GM19035 (cell line): Measurements from ENCODE around the gene PDE4B.

Source experiments
- ATAC-seq: cut with Tn5 transposase; IDR thresholded peaks from one replicate; pipeline ENCODE4 v1.9.1; 2021; ENCODE audit not compliant: unreplicated experiment

PDE4B gene

DNA sequence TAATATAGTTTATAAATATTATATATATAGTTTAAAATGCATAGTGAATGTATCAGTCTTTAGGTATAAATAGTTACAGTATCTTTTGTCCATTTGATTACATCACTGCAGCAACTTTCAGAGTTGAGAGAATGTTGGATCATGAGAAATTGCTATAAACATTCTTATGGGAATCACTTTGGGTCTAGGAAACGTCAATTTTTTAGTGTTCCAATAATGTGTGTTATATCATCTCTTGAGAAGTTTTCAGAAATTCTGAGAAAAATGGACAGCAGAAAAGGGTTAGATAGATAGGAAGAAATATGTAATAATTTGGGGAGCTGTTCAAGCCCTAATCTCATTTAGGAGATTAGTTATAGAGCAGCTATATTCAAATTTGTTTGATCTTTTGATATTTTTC lies 556.1 kb downstream of the PDE4B start:
- no peak for ATAC-seq

DNA sequence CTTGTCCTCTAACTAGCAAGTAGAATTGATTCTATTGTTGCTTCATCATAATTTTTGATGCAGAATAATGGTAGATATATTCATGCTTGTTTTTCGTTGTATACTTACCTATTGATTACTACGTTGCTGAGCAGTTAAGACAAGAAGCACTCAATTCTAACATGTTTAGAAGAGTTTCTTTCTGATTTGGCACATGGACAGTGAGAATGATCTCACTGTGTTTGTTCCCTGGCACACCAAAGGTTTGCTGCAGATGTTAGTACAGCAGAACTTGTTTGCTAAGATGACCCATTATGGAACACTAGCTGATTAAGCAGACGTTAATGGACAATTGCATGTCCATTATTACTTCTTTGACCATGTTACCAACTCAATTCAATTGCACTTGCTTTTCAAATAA lies 556.5 kb downstream of the PDE4B start:
- no peak for ATAC-seq

DNA sequence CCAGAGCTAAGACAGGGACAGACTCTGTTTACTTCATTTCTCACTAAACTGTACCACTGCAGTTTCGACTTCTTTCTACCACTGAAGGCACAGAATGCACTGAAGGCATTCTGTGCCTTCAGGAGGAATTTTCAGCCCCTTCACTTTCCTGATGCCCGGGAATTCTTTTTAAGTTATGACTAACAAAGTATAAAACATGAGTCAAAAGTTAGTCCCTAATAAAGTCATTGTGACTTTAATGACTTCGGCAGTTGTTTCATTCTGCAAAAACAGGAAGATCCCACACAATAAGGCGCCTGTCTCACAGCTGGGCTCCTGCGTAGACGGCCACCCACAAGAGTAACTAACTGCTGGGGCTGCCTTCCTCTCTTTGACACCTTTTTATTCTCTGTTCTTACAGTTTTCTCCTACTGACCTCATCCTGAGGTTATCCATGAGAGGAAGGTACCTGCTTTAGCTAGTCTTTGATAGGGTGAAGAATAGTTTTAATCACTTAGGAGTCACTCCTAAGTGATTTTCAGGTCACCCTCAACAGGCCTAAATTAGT lies 557.4 kb downstream of the PDE4B start:
- ATAC-seq = peak; percentile 62

DNA sequence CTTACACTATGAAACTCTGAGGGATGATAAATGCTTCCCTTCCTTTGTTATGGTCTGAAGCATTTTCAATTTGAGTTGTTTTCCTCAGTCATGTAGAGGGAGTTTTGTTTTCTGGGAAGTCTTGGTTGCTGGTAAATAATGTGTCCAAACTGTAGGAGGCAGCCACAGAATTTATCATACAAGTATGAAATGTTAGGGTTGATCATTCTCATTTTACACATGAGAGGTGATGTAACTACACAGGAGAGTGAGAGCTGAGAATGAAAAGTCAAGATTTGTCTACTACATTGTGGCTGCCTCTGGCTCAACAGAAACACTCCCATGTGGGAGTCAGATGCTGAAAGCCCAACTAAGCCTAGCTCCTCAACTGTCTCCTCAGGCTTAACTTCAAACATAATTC lies 558.8 kb downstream of the PDE4B start:
- peak; percentile 20 for ATAC-seq

DNA sequence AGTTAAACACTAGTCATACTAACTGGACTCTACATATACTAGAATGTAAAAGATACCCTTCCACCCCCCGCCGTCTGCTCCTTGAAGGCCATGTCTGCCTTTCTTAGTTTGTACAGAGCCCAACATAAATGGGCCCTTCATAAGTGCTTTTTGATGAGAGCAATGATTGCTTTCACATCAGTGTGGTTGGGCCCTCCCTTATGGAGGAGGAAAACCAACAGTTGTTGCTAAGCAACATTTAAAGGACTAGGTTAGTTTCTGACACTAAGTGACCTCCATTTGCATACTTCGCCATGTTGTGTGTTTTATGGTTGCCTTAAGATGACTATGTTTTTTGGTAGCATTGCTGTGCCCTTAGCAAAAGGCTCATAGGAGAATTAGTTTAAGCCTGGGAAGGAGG lies 559.2 kb downstream of the PDE4B start:
- peak; percentile 55 for ATAC-seq

DNA sequence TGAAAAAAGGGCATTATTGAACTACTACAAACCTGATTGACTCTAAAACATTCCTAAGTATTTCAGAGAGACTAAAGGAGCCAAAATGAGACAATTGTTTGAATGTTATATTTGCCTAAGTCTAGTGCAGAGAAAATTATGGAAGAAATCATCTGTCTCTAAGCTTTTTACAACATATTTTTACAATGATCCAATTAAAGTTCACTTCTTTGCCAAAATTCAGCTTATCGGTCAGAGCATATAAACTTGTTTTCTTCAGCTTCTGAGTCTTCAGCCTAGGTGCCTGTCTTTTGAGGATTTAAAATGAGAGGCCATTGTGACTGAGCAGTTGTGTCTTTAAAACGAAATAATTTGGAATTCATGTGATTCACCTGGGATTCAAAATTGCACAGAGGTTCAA lies 560.1 kb downstream of the PDE4B start:
- ATAC-seq = no peak

DNA sequence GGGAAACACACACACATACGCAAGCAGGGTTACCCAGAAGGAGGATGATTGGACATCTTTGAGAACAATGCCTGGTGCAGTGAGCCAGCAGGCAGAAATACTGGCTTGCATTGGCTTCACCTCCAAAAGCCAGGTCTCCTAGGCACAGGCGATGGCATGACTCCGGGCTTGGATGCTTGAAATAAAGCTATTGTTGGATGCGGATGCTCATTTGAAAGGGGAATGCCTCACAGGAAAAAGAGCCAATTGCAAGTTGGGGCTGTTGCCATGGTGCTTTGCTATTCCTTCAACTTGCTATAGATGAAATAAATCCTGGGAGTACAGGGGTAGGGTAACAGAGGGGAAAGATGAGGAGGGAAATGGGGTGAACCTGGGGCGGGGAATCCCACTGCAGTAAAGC lies 560.6 kb downstream of the PDE4B start:
- ATAC-seq = no peak

DNA sequence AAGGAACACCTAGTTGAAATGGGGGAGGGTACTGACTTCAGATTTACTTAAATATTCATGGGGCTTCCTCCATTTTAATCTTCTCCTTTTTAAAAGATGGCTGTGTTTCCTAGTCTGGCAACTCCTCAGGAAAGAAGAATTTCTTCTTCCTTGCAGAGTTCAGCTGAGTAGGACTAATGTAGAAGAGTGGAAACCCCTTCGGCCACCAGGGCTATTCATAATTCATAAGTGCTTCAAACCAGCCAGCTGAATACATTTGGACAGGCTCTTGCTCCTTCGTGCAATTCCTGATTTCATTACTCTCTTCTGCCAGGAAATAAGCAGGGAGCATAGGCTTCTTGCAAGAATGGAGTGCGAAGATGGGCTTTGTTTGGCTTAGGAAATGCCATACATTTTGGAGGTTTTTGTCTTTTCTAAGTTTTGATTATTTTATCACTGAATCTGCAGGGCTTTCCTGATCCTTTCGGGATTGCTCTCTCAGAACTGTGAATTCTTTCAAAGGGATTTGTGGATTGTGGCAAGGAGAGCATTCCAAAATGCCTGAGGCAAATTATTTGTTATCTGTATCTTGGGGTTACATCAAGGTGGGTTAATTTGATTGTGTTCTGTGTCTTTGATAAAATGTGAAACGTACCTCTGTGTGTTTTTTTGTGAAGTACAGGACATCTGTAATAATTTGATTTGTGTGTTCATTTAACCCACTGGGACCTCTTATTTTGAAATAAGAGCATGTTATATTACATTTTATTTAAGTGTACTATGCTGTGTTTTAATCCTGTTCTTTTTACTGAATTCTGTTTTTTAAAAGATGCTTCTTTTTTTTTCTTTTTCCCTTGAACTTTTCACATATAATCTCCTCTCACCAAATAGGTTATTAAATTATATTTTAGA lies 561.9 kb downstream of the PDE4B start:
- no peak for ATAC-seq

DNA sequence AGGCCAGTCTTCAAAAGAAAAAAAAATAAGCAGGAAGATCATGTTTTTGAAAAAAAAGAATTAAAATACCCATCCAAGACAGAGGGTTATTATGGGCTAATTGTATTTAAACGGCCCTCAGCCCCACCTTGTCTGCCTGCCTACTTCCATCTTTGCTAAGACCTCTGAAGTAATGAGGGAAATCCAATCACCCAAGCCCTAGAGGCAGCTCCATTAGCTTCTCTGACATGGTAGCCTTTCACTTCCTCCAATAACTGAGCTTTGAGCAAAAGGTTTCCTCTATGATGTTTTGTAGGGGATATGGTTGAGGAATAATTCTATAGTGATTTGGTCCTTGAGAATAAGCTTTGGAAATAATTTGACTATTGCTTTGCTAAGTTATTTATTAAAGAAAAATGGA lies 563.1 kb downstream of the PDE4B start:
- ATAC-seq = no peak

DNA sequence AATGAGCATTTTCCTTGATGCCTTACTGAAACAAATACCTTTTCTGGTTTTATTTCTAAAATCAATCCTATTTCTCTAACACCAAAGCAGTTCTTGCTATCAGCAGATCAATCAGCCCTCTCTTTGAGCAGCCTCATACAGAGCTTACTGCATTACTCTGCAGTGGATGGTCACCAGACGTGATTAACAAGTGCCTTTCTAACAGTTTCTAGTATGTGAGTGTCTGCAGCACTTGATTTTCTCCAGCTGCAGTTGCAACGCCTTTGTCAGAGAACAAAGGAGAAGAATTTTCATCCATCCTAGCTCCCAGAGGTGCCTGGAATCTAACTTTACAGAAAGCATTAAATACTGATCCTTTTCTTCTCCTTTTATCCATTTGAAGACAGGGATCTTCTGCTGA lies 563.9 kb downstream of the PDE4B start:
- no peak for ATAC-seq

DNA sequence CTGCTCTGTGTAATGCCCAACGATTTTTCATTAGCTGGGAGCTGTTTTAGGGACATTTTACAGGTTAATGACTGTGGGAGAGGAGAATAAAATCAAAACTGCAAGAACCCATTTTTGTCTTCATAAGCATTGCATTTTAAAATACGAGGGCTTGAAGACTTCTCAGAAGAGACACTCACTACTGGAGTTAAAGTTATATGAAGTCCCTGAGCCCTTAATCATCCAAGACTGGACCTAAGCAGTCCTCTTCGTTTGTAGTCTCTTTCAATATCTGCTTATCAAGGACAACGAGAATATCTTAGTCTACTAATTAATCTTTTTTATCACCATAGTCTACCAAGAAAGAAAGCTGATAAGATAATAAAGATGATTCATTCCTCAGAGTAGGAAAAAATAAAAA lies 564.3 kb downstream of the PDE4B start:
- no peak for ATAC-seq

DNA sequence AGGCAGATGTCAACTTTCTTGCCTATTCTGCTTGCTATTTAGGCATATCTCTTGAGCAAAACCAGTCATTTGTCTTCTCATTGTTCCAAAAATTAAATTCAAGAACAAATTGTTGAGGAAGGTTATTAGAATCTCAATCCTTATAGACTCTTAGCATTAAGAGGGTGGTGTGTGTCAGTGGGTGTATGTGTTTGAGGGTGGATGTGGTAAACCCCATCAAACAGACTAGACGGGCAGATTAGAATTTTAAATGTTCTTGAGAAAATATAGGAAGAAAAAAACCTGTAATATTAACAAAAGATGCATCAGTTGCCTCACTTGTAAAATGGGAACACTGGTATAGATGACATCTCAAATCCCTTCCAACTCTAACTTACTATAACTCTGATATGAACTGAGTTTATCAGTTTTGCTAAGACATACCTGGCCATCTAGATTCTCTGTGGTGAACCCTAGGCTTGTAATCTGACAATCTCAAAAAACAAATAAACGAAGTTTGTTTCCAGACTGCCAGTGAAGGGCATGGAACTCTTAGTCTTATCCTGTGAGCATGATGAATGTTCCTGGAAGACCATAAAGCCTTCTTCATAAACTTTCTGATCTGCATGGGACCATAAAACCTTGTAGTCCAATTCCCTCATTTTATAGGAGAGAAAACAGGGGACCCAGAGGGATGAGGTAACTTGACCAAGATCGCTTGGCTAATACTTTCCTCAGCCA lies 564.9 kb downstream of the PDE4B start:
- ATAC-seq = no peak

DNA sequence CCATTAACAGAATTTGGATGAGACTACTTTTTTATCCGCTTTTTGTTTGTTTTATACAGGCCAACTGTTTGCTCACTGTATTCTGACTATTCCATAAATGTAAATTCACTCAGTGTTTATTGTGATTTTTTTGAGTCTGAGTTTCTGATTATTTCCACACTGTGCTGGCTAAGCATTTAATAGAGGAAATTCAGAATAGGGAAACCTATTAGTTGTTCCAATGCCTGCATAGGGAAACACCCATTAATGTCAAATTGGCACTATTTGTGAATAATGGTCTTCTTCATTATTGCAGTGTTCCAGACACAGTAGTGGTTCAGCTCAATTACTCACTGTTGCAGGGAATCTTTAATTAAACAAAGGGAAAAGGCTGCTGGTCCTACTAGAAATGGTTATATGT lies 566.6 kb downstream of the PDE4B start:
- ATAC-seq = no peak

DNA sequence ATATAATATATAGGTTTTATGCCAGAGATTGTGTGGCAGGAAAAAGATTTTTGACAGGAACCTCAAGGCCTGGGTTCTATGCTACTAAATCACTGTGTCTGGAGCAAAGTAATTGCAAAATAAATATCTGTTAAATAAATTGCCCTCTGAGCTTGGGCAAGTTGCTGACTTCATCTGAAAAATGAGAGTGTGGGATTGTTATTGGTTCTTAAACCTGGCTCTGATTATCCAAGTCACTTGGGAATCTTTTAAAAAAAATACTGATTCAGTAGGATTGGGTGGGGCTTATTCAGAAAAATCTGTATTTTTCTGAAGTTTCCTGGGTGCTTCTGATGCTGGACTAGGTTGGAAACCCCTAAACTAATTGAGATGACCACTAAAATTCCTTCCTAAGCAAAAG lies 567.1 kb downstream of the PDE4B start:
- no peak for ATAC-seq

DNA sequence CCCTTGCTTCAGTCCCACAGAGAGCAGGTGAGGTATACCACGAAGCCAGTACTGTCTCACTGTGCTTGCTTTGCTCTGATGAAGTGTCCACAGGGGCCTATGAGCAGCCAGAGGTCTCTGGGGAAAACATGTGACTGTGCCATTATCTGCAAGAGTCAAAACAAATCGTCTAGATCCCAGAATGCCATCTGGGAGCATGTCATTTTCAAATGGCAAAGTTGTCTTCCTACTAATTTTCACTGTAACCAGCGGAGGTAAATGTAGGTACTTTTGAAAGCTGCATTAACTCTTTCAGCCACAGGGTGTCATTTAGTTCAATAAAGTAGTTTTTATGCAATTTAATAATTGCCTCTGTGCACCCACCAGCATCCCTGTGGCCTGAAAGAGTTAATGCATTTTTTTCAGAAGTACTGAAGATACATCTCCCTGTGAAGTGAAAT lies 567.6 kb downstream of the PDE4B start:
- no peak for ATAC-seq

DNA sequence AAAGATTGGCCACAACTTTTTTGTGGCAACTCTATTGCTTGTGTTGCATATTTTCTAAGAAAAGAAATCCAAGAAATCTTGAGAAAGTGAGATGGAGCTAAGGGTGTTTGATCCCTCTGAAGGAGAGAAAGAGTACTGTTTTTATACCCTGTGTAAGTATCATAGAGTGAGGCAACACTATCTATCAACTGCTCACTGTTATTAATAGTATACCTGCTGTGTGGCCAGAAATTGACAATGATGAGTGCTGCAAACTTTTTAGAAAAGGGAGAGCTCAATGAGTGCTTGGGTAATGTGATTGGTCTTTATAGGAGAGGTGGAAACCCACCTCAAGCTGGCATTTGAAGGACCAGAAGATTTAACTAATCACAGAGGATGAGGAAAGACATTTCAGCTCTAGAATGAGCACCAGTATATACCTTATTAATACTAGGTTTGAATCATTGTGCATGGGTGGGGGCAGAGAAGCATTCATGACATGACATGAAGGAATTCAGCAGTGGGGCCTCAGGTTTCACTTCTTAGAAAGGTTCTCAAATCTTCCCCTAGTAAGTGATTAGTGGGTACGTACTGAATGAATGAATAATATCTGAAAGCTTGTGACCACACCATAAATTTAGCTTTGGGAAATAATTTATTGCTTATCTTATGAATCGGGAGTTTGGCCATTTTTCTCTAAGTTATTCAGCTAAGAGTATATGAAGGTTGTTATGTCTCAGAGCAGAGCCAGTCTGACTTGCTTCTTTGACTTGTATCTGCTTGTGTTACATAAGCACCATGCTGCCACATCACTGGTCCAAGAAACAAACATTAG lies 572.1 kb downstream of the PDE4B start:
- ATAC-seq = peak; percentile 50

DNA sequence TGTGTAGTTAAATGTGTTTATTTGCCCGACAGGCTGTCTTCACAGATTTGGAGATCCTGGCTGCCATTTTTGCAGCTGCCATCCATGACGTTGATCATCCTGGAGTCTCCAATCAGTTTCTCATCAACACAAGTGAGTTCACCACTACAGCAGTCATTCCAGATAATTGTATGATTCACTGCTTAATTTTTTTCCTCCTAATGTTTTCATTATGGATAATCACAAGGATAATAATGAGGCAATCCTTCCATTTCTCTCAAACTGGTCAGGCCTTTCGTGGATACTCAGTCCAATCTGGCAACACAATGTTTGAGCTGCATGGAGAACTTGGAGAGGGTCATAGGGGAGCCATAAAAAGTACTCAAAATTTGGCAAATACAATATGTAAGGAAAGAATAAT lies 572.9 kb downstream of the PDE4B start:
- no peak for ATAC-seq

DNA sequence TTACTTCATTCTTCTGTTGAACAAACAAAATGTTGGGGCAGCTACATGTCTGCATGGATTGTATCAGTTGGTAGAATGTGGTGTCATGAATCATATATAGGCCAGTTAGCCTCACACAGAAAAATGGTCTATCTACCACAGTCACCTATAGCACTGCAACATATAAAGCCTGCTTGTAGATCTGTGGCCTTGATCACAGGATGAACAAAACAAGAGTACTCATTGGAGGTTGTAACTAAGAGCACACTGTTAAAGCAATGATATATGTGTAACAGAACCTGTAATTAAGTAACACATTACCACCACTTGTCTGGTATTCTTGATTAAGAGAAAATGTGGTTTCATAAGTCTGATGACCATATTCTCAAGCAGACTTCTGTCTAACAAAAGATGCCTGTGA lies 573.9 kb downstream of the PDE4B start:
- ATAC-seq = no peak

DNA sequence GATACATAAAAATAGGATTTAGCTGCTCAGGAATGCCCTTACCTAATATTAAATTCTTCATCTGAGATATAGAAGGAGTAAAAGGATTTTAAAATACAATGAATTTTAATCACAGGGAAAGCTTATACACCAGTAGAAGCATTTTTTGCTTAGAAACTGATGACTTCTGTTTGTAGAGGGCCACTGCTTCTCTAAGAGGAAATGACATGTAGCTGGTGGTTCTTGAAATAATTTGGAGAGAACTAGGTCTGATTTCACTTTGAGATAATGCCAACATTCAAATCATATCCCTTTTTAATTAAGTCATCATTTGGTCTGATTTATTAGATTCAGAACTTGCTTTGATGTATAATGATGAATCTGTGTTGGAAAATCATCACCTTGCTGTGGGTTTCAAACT lies 574.7 kb downstream of the PDE4B start:
- ATAC-seq = no peak

DNA sequence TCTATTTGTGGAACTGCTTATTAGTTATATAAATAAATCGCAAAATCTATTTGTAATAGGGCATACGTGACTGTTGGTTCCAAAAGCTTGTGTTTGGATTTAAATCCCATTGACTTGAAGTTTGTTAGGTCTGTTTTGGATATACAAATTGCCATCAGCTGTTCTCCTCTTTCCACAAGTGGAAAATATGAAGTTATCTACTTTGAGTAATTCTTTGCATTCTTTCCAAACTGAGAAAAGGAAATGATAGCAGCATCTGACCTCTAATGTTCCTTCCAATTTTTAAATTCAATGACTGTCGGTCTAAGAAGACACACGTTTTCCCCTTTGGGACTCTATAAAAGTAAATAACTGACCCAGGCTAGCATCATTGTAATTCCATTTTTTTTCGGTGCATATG lies 575.6 kb downstream of the PDE4B start:
- ATAC-seq = no peak

DNA sequence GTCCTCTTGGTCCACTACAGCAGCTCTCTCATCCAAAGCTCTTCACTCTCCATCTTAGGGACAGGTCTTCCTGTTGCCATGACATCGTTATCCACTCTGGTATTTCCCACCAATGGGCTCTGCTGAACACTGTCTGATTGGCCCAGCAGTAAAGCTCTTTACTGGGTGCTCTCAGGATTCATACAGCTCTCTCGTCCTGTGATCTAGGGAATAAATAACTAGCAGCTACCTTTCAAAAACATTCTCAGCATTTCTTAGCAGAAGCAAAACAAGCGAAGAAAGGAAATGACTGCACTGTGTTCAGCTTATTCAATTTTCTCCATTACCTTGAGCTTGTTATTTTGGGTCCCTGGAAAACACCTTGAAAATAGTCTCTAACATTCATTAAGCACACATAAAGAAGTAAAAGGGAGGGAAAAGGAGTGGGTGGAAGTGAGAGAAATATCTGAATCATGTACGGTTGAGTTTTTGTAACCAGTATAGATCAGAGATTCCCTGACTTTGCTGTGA lies 577.8 kb downstream of the PDE4B start:
- no peak for ATAC-seq
